ENCODE data around the gene CEP19. TPM values are rescaled to one million over a fixed set of nuclear protein-coding genes. Genes with fewer than 3 reads are reported as not detected.

CEP19 gene
- total RNA-seq, 1 experiment from 2014 or later: 1.3 TPM

DNA sequence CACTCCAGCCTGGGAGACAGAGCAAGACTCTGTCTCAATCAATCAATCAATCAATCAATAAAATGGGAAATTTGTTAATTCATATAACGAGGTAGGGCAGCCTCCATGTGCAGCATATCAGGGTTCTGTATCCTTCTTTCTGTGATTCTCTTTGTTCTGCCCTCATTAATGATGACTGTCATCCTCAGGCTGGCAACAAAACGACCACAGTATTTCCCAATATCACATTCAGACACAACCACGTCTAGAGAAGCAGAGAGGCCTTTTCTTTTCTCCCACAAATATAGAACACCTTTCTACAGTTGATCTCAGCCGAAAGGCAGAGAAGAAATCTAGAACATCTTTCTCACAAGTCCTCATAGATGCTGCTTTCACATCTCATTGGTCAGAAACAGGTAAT lies 11.2 kb downstream of the CEP19 start:
- Histone ChIP-seq H3T11ph (ENCODE audit: low read length) (no peak overlapping the region), H4K5ac (ENCODE audit: insufficient read length, low read depth, low read length) (no peak overlapping the region), H3K56ac (ENCODE audit: insufficient read length, low read depth, low read length) (no peak overlapping the region), H3K23me2 (ENCODE audit: insufficient read length, low read depth, low read length, poor library complexity, severe bottlenecking) (no peaks in the 10 kb centered on the region), H3K79me2 (ENCODE audit: insufficient read depth, low read length) (no peaks in the 10 kb centered on the region), H3K14ac (ENCODE audit: insufficient read depth, low read length) (no peak overlapping the region), H3K4ac (ENCODE audit: low read depth, low read length) (no peak overlapping the region), H4K20me1 (ENCODE audit: control insufficient read depth, insufficient read depth, insufficient read length) (no peaks in the 10 kb centered on the region), H2AFZ (ENCODE audit: low read length) (no peak overlapping the region), H2BK15ac (ENCODE audit: low read depth, low read length) (no peak overlapping the region), H3K4me1 (ENCODE audit: insufficient read depth, low read length) (no peaks in the 10 kb centered on the region), H3K27ac (ENCODE audit: insufficient read length, low read depth, low read length) (no peak overlapping the region), H2BK5ac (ENCODE audit: insufficient read length, low read length) (no peak overlapping the region), H3K23ac (ENCODE audit: insufficient read length, low read depth, low read length) (no peak overlapping the region), H2BK12ac (ENCODE audit: insufficient read length, low read depth, low read length) (no peak overlapping the region), H3K9me3 (ENCODE audit: control insufficient read depth, low read depth, low read length) (no peaks in the 10 kb centered on the region), H3K9ac (ENCODE audit: extremely low read depth, insufficient read length, low read length) (no peak overlapping the region), H3K4me2 (ENCODE audit: insufficient read depth, insufficient read length, low read length) (no peak overlapping the region), H2BK20ac (ENCODE audit: low read depth, low read length, poor library complexity, severe bottlenecking) (no peak overlapping the region), H3K18ac (ENCODE audit: insufficient read length, low read depth, low read length) (no peak overlapping the region), H3K79me1 (ENCODE audit: insufficient read depth, low read depth, low read length, poor library complexity, severe bottlenecking) (no peaks in the 10 kb centered on the region), H2BK120ac (ENCODE audit: low read depth, low read length, poor library complexity, severe bottlenecking) (no peak overlapping the region), H4K8ac (replicated peaks; ENCODE audit: insufficient read length, low read depth, low read length) (no peak overlapping the region), H2AK5ac (ENCODE audit: insufficient read length, low read length) (no peak overlapping the region), H3K27me3 (ENCODE audit: insufficient read depth, low read length) (no peaks in the 10 kb centered on the region), H4K91ac (ENCODE audit: insufficient read length, low read depth, low read length) (no peak overlapping the region)
- no peak for DNase-seq
- TF ChIP-seq, protein P1, sequence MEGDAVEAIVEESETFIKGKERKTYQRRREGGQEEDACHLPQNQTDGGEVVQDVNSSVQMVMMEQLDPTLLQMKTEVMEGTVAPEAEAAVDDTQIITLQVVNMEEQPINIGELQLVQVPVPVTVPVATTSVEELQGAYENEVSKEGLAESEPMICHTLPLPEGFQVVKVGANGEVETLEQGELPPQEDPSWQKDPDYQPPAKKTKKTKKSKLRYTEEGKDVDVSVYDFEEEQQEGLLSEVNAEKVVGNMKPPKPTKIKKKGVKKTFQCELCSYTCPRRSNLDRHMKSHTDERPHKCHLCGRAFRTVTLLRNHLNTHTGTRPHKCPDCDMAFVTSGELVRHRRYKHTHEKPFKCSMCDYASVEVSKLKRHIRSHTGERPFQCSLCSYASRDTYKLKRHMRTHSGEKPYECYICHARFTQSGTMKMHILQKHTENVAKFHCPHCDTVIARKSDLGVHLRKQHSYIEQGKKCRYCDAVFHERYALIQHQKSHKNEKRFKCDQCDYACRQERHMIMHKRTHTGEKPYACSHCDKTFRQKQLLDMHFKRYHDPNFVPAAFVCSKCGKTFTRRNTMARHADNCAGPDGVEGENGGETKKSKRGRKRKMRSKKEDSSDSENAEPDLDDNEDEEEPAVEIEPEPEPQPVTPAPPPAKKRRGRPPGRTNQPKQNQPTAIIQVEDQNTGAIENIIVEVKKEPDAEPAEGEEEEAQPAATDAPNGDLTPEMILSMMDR (conservative IDR thresholded peaks at IDR 0.05): no peak
- H3K4me1 Mint-ChIP-seq: no peaks in the 10 kb centered on the region
- H3K27ac Mint-ChIP-seq: no peak overlapping the region
- H3K36me3 Mint-ChIP-seq (ENCODE audit: insufficient read depth in 1 of 3, low read depth in 3 of 3): no peaks in the 10 kb centered on the region
- H3K4me3 Mint-ChIP-seq: no peak overlapping the region
- no CpG with 5 or more reads among the region's 4 CpGs for WGBS (ENCODE audit: extremely low coverage, insufficient read length, low lambda C conversion rate)
- H3K9me3 Mint-ChIP-seq: no peaks in the 10 kb centered on the region
- H3K27me3 Mint-ChIP-seq (ENCODE audit: low read depth): no peaks in the 10 kb centered on the region
